ENCODE measurements around the gene LSM3. TPM values are rescaled to one million over a fixed set of nuclear protein-coding genes. Genes with fewer than 3 reads are reported as not detected.
"Not testable (repeated sequence)": the region's sequence is repeated elsewhere in the genome, so short reads cannot be mapped to it uniquely, and the experiment has no call there.

The LSM3 gene
- total RNA-seq, 1 experiment from 2014 or later, result 10.2 TPM

- H3K4me1 Mint-ChIP-seq (ENCODE audit: insufficient read depth, unreplicated experiment), result peaks cover 5% of the 10 kb centered on the region
Observed at GRCh38 chr3:14227856-14228255, 49.2 kb downstream of the LSM3 start.

GRCh38 chr3:14228681-14229470, 50.3 kb downstream of the LSM3 start:
- no peak for DNase-seq (ENCODE audit: unreplicated experiment)
- Mint-ChIP-seq H3K36me3 (ENCODE audit: insufficient read depth, unreplicated experiment) (peaks cover 5% of the 10 kb centered on the region), H3K9me3 (ENCODE audit: unreplicated experiment) (peaks cover 8% of the 10 kb centered on the region), H3K4me3 (ENCODE audit: unreplicated experiment) (no peak overlapping the region), H3K4me1 (ENCODE audit: insufficient read depth, unreplicated experiment) (peaks cover 5% of the 10 kb centered on the region), H3K27ac (ENCODE audit: low read depth, unreplicated experiment) (no peak overlapping the region), H3K27me3 (ENCODE audit: insufficient read depth, unreplicated experiment) (no peaks in the 10 kb centered on the region)
- CTCF ChIA-PET, result interaction anchor here (0.6 to 3.0 kb wide), 6 partner anchors 23 to 335 kb away, joined by 3 to 13 read pairs (median 3); no protein-coding TSS in a partner anchor
- BruUV-seq (replicated peaks), result no TSS peak
- TF ChIP-seq CTCF (IDR thresholded peaks at IDR 0.05; ENCODE audit: unreplicated experiment), result no peak
- intact Hi-C loops (cut with micrococcal nuclease), result no loop called here
- POLR2A ChIA-PET, result interaction anchor here (0.7 to 2.0 kb wide), 3 partner anchors 15 to 84 kb away, joined by 3 to 5 read pairs (median 4); partner anchors contain the start of genes LSM3 and XPC

More at GRCh38 chr3:14227856-14228255, 49.2 kb downstream of the LSM3 start:
- CTCF ChIA-PET, result interaction anchor here (0.5 to 3.0 kb wide), 5 partner anchors 24 to 241 kb away, joined by 3 to 13 read pairs (median 4); no protein-coding TSS in a partner anchor
- POLR2A ChIA-PET, result interaction anchor here (1.1 to 2.0 kb wide), 2 partner anchors 14 to 50 kb away, joined by 4 to 5 read pairs; partner anchors contain the start of genes LSM3 and XPC
- TF ChIP-seq CTCF (IDR thresholded peaks at IDR 0.05; ENCODE audit: unreplicated experiment), result no peak
- Mint-ChIP-seq H3K9me3 (ENCODE audit: unreplicated experiment) (peaks cover 2% of the 10 kb centered on the region), H3K36me3 (ENCODE audit: insufficient read depth, unreplicated experiment) (peaks cover 5% of the 10 kb centered on the region), H3K4me3 (ENCODE audit: unreplicated experiment) (no peak overlapping the region), H3K27ac (ENCODE audit: low read depth, unreplicated experiment) (no peak overlapping the region), H3K27me3 (ENCODE audit: insufficient read depth, unreplicated experiment) (no peaks in the 10 kb centered on the region)
- intact Hi-C loops (cut with micrococcal nuclease), result no loop called here
- no peak for DNase-seq (ENCODE audit: unreplicated experiment)
- BruUV-seq (replicated peaks), result no TSS peak

- H3K36me3 Mint-ChIP-seq (ENCODE audit: insufficient read depth, unreplicated experiment); H3K27me3 Mint-ChIP-seq (ENCODE audit: insufficient read depth, unreplicated experiment); DNase-seq (ENCODE audit: unreplicated experiment); BruUV-seq (replicated peaks); H3K9me3 Mint-ChIP-seq (ENCODE audit: unreplicated experiment); H3K4me3 Mint-ChIP-seq (ENCODE audit: unreplicated experiment); intact Hi-C loops (cut with micrococcal nuclease); H3K27ac Mint-ChIP-seq (ENCODE audit: low read depth, unreplicated experiment): not testable (repeated sequence)
- POLR2A ChIA-PET, result interaction anchor here (0.7 to 2.0 kb wide), 2 partner anchors 52 to 84 kb away, joined by 3 to 5 read pairs; partner anchors contain the start of genes LSM3 and XPC
- CTCF ChIA-PET, result interaction anchor here (0.6 to 3.0 kb wide), 3 partner anchors 19 to 336 kb away, joined by 3 to 13 read pairs (median 3); no protein-coding TSS in a partner anchor
- peaks cover 13% of the 10 kb centered on the region for H3K4me1 Mint-ChIP-seq (ENCODE audit: insufficient read depth, unreplicated experiment)
Observed at GRCh38 chr3:14229695-14230094, 51.1 kb downstream of the LSM3 start.

GRCh38 chr3:14230729-14231128, 52.1 kb downstream of the LSM3 start:
- H3K36me3 Mint-ChIP-seq (ENCODE audit: insufficient read depth, unreplicated experiment), result peaks cover 5% of the 10 kb centered on the region
- ChIA-PET CTCF (interaction anchor here (0.6 to 2.9 kb wide), 3 partner anchors 8 to 161 kb away, joined by 3 to 20 read pairs (median 3); no protein-coding TSS in a partner anchor), POLR2A (interaction anchor here (0.6 kb wide), 1 partner anchor 370 kb away, joined by 3 read pairs; no protein-coding TSS in a partner anchor)
- no peak overlapping the region for H3K4me3 Mint-ChIP-seq (ENCODE audit: unreplicated experiment)
- no peak for TF ChIP-seq CTCF (IDR thresholded peaks at IDR 0.05; ENCODE audit: unreplicated experiment)
- peaks cover 20% of the 10 kb centered on the region for H3K4me1 Mint-ChIP-seq (ENCODE audit: insufficient read depth, unreplicated experiment)
- no peaks in the 10 kb centered on the region for H3K27me3 Mint-ChIP-seq (ENCODE audit: insufficient read depth, unreplicated experiment)
- H3K9me3 Mint-ChIP-seq (ENCODE audit: unreplicated experiment), result peaks cover 8% of the 10 kb centered on the region
- H3K27ac Mint-ChIP-seq (ENCODE audit: low read depth, unreplicated experiment), result no peak overlapping the region
- BruUV-seq (replicated peaks), result no TSS peak
- intact Hi-C loops (cut with micrococcal nuclease), result no loop called here
- no peak for DNase-seq (ENCODE audit: unreplicated experiment)

All from MCF 10A (cell line).